ENCODE data around the gene MAB21L3. TPM values are rescaled to one million over a fixed set of nuclear protein-coding genes. Genes with fewer than 3 reads are reported as not detected.

The MAB21L3 gene
- total RNA-seq, 1 donor from 2014 or later, result not detected

DNA sequence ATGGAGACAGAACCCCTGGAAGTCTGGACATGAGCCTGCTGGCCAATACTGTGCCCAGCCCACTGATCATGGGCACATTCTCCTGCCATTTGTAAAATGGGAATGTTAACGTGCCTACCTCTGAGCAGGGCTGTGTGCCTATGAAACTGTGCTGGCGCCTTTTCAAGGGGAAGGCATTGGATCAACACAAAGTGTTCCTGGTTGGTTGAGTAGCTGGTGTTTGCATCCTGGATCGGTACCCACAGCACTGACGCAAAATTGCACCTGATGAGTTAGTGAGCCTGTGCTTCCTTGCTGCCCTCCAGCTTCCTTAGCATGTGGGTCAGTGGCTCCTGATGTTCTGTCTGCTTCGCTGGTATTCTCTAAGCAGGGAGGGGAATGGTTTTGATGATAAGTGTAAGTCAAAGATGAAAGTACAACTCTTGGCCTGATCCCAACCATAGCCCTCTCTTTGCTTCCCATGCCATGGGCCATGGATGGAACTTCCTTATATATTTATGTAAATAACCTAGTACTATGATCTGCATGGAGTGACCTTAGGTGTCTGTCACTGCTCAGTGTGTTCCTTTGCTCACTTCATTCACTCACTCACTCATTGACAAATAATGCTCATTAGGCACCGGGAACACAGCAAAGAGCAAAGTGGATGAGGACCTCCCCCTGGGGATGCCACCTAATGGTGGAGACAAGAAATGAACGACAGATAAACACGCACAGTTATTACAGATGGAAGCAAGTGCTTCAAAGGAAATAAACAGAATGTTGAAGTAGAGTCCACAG, 22.7 kb downstream of the MAB21L3 start:
- Histone ChIP-seq H3K79me2 (ENCODE audit: low read depth) (no peaks in the 10 kb centered on the region), H3K4me2 (no peak overlapping the region), H3K27me3 (no peaks in the 10 kb centered on the region), H3K9me3 (ENCODE audit: low read depth) (no peaks in the 10 kb centered on the region), H3F3A (ENCODE audit: low read depth) (no peaks in the 10 kb centered on the region), H3K4me1 (no peaks in the 10 kb centered on the region), H3K4me3 (no peak overlapping the region), H4K20me1 (ENCODE audit: low read depth) (no peaks in the 10 kb centered on the region), H3K36me3 (no peaks in the 10 kb centered on the region), H3K27ac (no peak overlapping the region), H3K9ac (no peak overlapping the region), H2AFZ (replicated peaks) (no peak overlapping the region)
- Mint-ChIP-seq H3K36me3 (no peaks in the 10 kb centered on the region), H3K4me3 (no peak overlapping the region), H3K9me3 (no peaks in the 10 kb centered on the region), H3K27me3 (ENCODE audit: insufficient read depth, low read depth) (peaks cover 2% of the 10 kb centered on the region), H3K27ac (no peak overlapping the region), H3K4me1 (no peaks in the 10 kb centered on the region)
- DNase-seq (ENCODE audit: low spot score), result peak; percentile 11
- peak; percentile 34 for TF ChIP-seq CTCF (IDR thresholded peaks at IDR 0.05)
- no peak for TF ChIP-seq EZH2 (IDR thresholded peaks at IDR 0.05)

DNA sequence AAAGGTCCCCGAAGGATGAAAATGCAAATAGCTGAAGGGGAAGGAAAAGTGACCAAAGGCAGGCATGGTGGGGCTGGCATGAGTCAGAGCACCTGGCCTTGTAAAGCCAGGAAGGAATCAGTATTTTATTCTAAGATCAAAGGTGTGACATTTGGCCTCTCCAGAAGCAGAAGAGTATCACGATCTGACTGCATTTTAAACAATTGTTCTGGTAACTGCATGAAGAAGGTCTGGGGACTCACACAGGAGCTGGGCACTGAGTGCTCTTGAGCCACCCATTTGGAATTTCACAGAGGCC, 23.2 kb downstream of the MAB21L3 start:
- Histone ChIP-seq H3K9me3 (ENCODE audit: low read depth) (no peaks in the 10 kb centered on the region), H3K79me2 (ENCODE audit: low read depth) (no peaks in the 10 kb centered on the region), H3K4me3 (no peak overlapping the region), H3K27me3 (no peaks in the 10 kb centered on the region), H2AFZ (replicated peaks) (no peak overlapping the region), H3K4me2 (no peak overlapping the region), H3K4me1 (no peaks in the 10 kb centered on the region), H3K27ac (no peak overlapping the region), H3K9ac (no peak overlapping the region), H3K36me3 (no peaks in the 10 kb centered on the region), H4K20me1 (ENCODE audit: low read depth) (no peaks in the 10 kb centered on the region), H3F3A (ENCODE audit: low read depth) (no peaks in the 10 kb centered on the region)
- TF ChIP-seq EZH2phosphoT487 (IDR thresholded peaks at IDR 0.05) (no peak), CTCF (IDR thresholded peaks at IDR 0.05) (no peak), EZH2 (IDR thresholded peaks at IDR 0.05) (no peak)
- no peak overlapping the region for H3K27ac Mint-ChIP-seq
- H3K36me3 Mint-ChIP-seq, result no peaks in the 10 kb centered on the region
- no peak for DNase-seq (ENCODE audit: low spot score)
- H3K4me3 Mint-ChIP-seq, result no peak overlapping the region
- H3K27me3 Mint-ChIP-seq (ENCODE audit: insufficient read depth, low read depth), result peaks cover 2% of the 10 kb centered on the region
- no peaks in the 10 kb centered on the region for H3K9me3 Mint-ChIP-seq
- H3K4me1 Mint-ChIP-seq, result peaks cover 3% of the 10 kb centered on the region

- Histone ChIP-seq H3K36me3 (no peaks in the 10 kb centered on the region), H4K20me1 (ENCODE audit: low read depth) (no peaks in the 10 kb centered on the region), H2AFZ (replicated peaks) (peak overlapping the region; percentile 95), H3F3A (ENCODE audit: low read depth) (no peaks in the 10 kb centered on the region), H3K27ac (no peak overlapping the region), H3K27me3 (no peaks in the 10 kb centered on the region), H3K4me3 (no peak overlapping the region), H3K9ac (no peak overlapping the region), H3K79me2 (ENCODE audit: low read depth) (no peaks in the 10 kb centered on the region), H3K4me1 (no peaks in the 10 kb centered on the region), H3K4me2 (no peak overlapping the region), H3K9me3 (ENCODE audit: low read depth) (no peaks in the 10 kb centered on the region)
- Mint-ChIP-seq H3K4me1 (peaks cover 3% of the 10 kb centered on the region), H3K9me3 (peaks cover under 1% of the 10 kb centered on the region), H3K27ac (no peak overlapping the region), H3K4me3 (no peak overlapping the region), H3K36me3 (no peaks in the 10 kb centered on the region), H3K27me3 (ENCODE audit: insufficient read depth, low read depth) (peaks cover 2% of the 10 kb centered on the region)
- TF ChIP-seq CTCF (IDR thresholded peaks at IDR 0.05) (no peak), EZH2 (IDR thresholded peaks at IDR 0.05) (no peak), EZH2phosphoT487 (IDR thresholded peaks at IDR 0.05) (no peak)
- no peak for DNase-seq (ENCODE audit: low spot score)
Observed at GRCh38 chr1:116138277-116138792, 27.1 kb downstream of the MAB21L3 start.
